GM12878 (cell line): ENCODE results near the gene RAB7B. TPM values are rescaled to one million over a fixed set of nuclear protein-coding genes. Genes with fewer than 3 reads are reported as not detected.

Experiments used
- ATAC-seq: fragments of 200-7000 bp; cut with Tn5 transposase; 3 replicates; pipeline ENCODE4 v1.9.1; 2020; ENCODE audit warnings: mild to moderate bottlenecking, moderate library complexity
- BruUV-seq: library from RNA; stranded (reverse); fragments of 400-500 nt; replicated peaks from 2 replicates; lab custom pipeline; 2021; lab: Mats Ljungman, UMichigan
- CTCF ChIA-PET: fragments of 300-600 bp; sonication (Branson Sonifier 250); formaldehyde crosslinking; extraction: SDS; loops from one replicate; lab custom pipeline; 2021; ENCODE audit warnings: inconsistent platforms; lab: Yijun Ruan, JAX
- POLR2A ChIA-PET: fragments of 350-600 bp; formaldehyde crosslinking; extraction: SDS; loops from one replicate; lab custom pipeline; 2021; ENCODE audit warnings: inconsistent platforms; lab: Charles Lee
- RAD21 ChIA-PET: fragments of 300-600 bp; sonication (Branson Sonifier 250); formaldehyde crosslinking; loops from one replicate; lab custom pipeline; 2023; ENCODE audit warnings: antibody characterized with exemption; ENCODE audit not compliant: unreplicated experiment; lab: Charles Lee
- SMC1A ChIA-PET: fragments of 300-600 bp; sonication (Branson Sonifier 250); formaldehyde crosslinking; loops from one replicate; lab custom pipeline; 2023; ENCODE audit not compliant: unreplicated experiment, uncharacterized antibody; lab: Charles Lee
- DNase-seq: peaks from one replicate; pipeline ENCODE4 v3.0.0-alpha.2; 2011; ENCODE audit warnings: low read depth, low spot score
- FAIRE-seq: peaks from 3 replicates; lab custom pipeline; 2011; peaks lifted over from hg19 to GRCh38; lab: Jason Lieb, UNC
- H2AFZ ChIP-seq: 2 replicates; pipeline ENCODE4 v1.6.0; 2011; ENCODE audit warnings: low read depth, low read length, control low read depth; ENCODE audit not compliant: control insufficient read depth
- H3K27ac ChIP-seq: 2 replicates; pipeline ENCODE4 v1.5.1; 2011; ENCODE audit warnings: control low read depth; ENCODE audit not compliant: control insufficient read depth, insufficient read depth
- H3K27me3 ChIP-seq, 2 experiments: replicated peaks in 1 of 2; 2 replicates each; pipeline versions ENCODE4 v1.6.0 to v1.6.1; 2011; ENCODE audit warnings: low read length in 1 of 2; ENCODE audit not compliant: control insufficient read depth in 2 of 2, insufficient read depth in 2 of 2
- H3K36me3 ChIP-seq, 2 experiments: 2 replicates each; pipeline ENCODE4 v1.5.1; 2011; ENCODE audit warnings: low read length in 1 of 2; ENCODE audit not compliant: control insufficient read depth in 2 of 2, insufficient read depth in 2 of 2
- H3K4me1 ChIP-seq: 2 replicates; pipeline ENCODE4 v1.6.1; 2011; ENCODE audit warnings: mild to moderate bottlenecking, low read length, moderate library complexity, mixed read lengths; ENCODE audit not compliant: control insufficient read depth, insufficient read depth
- H3K4me2 ChIP-seq: 2 replicates; pipeline ENCODE4 v1.6.0; 2011; ENCODE audit warnings: control low read depth; ENCODE audit not compliant: control insufficient read depth, insufficient read depth
- H3K4me3 ChIP-seq: fragments of 200-600 bp; sonication (generic); 2 replicates; pipeline ENCODE4 v1.5.1; 2016
- H3K79me2 ChIP-seq: 2 replicates; pipeline ENCODE4 v1.6.0; 2011; ENCODE audit warnings: low read length; ENCODE audit not compliant: control insufficient read depth, insufficient read depth
- H3K9ac ChIP-seq: 2 replicates; pipeline ENCODE4 v1.8.0; 2011; ENCODE audit warnings: low read length, control low read depth, mixed read lengths; ENCODE audit not compliant: control insufficient read depth, insufficient read depth
- H3K9me3 ChIP-seq: replicated peaks from 3 replicates; pipeline ENCODE4 v1.5.1; 2011; ENCODE audit warnings: mild to moderate bottlenecking, low read length; ENCODE audit not compliant: control insufficient read depth, insufficient read depth
- H4K20me1 ChIP-seq: 2 replicates; pipeline ENCODE4 v1.6.0; 2011; ENCODE audit not compliant: control insufficient read depth, insufficient read depth
- EP300 ChIP-seq, 2 experiments: fragments of 150-350 bp in 1 of 2; IDR thresholded peaks; 2 replicates each; pipeline ENCODE4 v1.6.1; 2011 to 2012; ENCODE audit warnings: low read depth in 2 of 2, low read length in 2 of 2, borderline replicate concordance in 1 of 2, improper control_type of control experiment in 1 of 2, inconsistent platforms in 1 of 2; ENCODE audit not compliant: control insufficient read depth in 1 of 2
- GABPA ChIP-seq: IDR thresholded peaks from 2 replicates; pipeline ENCODE4 v1.6.1; 2014; ENCODE audit warnings: antibody characterized with exemption, low read depth, mild to moderate bottlenecking, inconsistent platforms
- HCFC1 ChIP-seq: fragments of 150-350 bp; IDR thresholded peaks from 2 replicates; pipeline ENCODE4 v1.6.1; 2014; ENCODE audit warnings: low read length
- RUNX3 ChIP-seq: IDR thresholded peaks from 2 replicates; pipeline ENCODE4 v1.6.1; 2012; ENCODE audit warnings: low read length, inconsistent platforms
- SPI1 ChIP-seq: IDR thresholded peaks from 2 replicates; pipeline ENCODE4 v1.6.1; 2011; ENCODE audit warnings: low read depth, mild to moderate bottlenecking, low read length, moderate library complexity, borderline replicate concordance; ENCODE audit not compliant: insufficient read depth
- YY1 ChIP-seq: IDR thresholded peaks from 2 replicates; pipeline ENCODE4 v1.6.1; 2011; ENCODE audit warnings: low read depth, mild to moderate bottlenecking, low read length
- ZNF24 ChIP-seq: fragments of 450-650 bp; IDR thresholded peaks from 2 replicates; pipeline ENCODE4 v1.6.1; 2017; ENCODE audit warnings: antibody characterized with exemption, mild to moderate bottlenecking
- WGBS: methylation state at CpG from one replicate; pipeline ENCODE4 v1.1.6; 2016; ENCODE audit warnings: low lambda C conversion rate; ENCODE audit not compliant: insufficient replicate concordance, insufficient coverage; ENCODE audit errors: missing lambda C conversion rate; 5-methylcytosine and 5-hydroxymethylcytosine counted together
- in situ Hi-C: fragments of 300-500 bp; cut with MboI; formaldehyde crosslinking; loops from 9 replicates; pipeline ENCODE4 v1.14.3; 2018; ENCODE audit warnings: mixed read lengths
- intact Hi-C: fragments of 100-400 bp; cut with micrococcal nuclease; formaldehyde crosslinking; loops from one replicate; pipeline ENCODE4 v1.14.2; 2022; ENCODE audit not compliant: unreplicated experiment
- polyA plus RNA-seq, 11 experiments: library from polyadenylated mRNA; depleted of rRNA in 4 of 11; unstranded in 6 of 11; stranded (reverse) in 5 of 11; fragments of >200 nt; fragmentation: Nextera tagmentation in 4 of 11; fragmentation: Illumina TruSeq in 1 of 11; extraction: Ambion mirVana in 4 of 11; extraction: Trizol in 1 of 11; gene quantifications; 1 replicate in 1 of 11; 2 replicates in 10 of 11; pipeline versions ENCODE4 v1.2.1 to v1.2.3, GENCODE V29; 2011 to 2016; ENCODE audit warnings: inconsistent platforms in 2 of 11, missing spikeins in 2 of 11, low read depth in 1 of 11
- total RNA-seq, 4 experiments: library from RNA; depleted of rRNA in 3 of 4; stranded (reverse); fragments of >200 nt in 3 of 4; fragmentation: Illumina TruSeq in 1 of 4; extraction: Trizol in 1 of 4; gene quantifications; 2 replicates each; pipeline versions ENCODE4 v1.2.1 to v1.2.3, GENCODE V29; 2013 to 2021

Gene RAB7B
- total and polyA plus RNA-seq, 10 of the 15 experiments (the other 5 are each of a cell fraction or from before 2014, with no cell fraction given), result 0.09 TPM; not detected in 9

- TF ChIP-seq YY1 (no peak), GABPA (no peak), EP300 (IDR thresholded peaks at IDR 0.05; ENCODE audit: borderline replicate concordance in 1 of 2, control insufficient read depth in 1 of 2, low read depth in 2 of 2, low read length in 2 of 2) (no peak), HCFC1 (no peak)
These were observed 37.1 kb upstream of the RAB7B start (continued) for GRCh38 chr1:206040328-206040727.

DNA sequence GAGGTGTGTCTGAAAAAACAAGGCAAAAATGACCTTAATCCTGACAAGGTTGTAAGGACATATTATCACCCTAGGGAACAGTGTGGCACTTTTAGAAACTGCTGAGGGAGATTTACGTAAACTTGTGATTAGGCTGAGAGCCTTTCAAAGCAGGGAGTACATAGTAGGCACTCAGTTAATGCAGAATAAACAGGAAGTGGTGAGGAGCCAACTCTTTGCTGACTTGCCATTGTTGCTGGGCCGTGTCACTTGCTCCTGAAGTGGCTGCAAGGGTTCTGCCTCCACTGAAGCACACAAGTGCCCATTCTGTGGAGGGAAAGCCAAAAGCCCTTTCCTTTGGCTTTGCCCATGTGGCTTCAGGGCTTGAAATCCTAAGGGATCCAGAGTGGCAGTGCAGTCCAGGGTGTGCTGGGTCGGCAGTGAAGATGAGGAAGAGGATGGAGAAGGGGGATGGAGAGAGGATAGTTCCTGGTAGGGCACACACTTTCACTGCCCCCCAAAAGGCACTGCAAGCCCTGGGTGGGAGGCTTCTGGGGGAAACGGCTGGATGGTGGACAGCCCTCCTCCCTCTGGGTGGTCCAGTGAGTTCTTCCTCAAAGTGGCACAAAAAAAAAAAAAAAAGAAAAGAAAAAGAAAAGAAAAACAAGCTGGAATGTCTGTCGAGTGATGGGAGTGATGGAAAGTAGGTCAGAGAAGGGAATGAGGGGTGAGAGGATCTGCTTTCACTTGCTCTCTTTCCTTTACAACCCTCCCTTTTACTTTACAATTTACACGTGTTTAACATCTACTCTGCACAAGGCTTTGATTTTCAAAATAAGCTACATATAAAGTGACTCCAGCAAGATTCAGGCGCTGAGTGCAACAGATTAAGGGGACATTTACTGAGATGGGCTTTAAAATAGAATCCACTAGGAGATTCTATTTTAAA lies 36.1 kb upstream of the RAB7B start:
- H3K27ac ChIP-seq, result peak overlapping the region; percentile 34; the same call in 1 of the 2 replicates
- RAD21 ChIA-PET, result interaction anchor here (1.0 to 2.3 kb wide), 3 partner anchors 9 to 67 kb away, joined by 3 to 13 read pairs (median 7); no protein-coding TSS in a partner anchor
- H3K9ac ChIP-seq, result no peak overlapping the region
- no peaks in the 10 kb centered on the region for H4K20me1 ChIP-seq
- BruUV-seq, result no TSS peak
- SMC1A ChIA-PET, result interaction anchor here (0.6 to 3.6 kb wide), 6 partner anchors 9 to 66 kb away, joined by 4 to 19 read pairs (median 6); no protein-coding TSS in a partner anchor
- in situ Hi-C loops, result no loop called here
- 0 out of 2 replicates have a peak, but pooled peaks have one; percentile 20 for TF ChIP-seq RUNX3
- no peak for TF ChIP-seq ZNF24
- TF ChIP-seq SPI1, result peak; percentile 46; the same call in 1 of the 2 replicates
- H2AFZ ChIP-seq, result peak overlapping the region; percentile 11
- no peaks in the 10 kb centered on the region; a peak in 1 of 4 replicates for H3K27me3 ChIP-seq
- CTCF ChIA-PET, result interaction anchor here (0.7 to 3.0 kb wide), 5 partner anchors 9 to 249 kb away, joined by 3 to 20 read pairs (median 4); no protein-coding TSS in a partner anchor
- peak overlapping the region; percentile 19 for H3K4me2 ChIP-seq
- DNase-seq, result no peak
- H3K36me3 ChIP-seq, result no peaks in the 10 kb centered on the region; a peak in 1 of 4 replicates
- peaks cover 54% of the 10 kb centered on the region for H3K4me1 ChIP-seq
- 31% methylated on average over 7 of the region's 7 CpGs for WGBS
- peak; percentile 22; the same call in 1 of the 3 replicates for ATAC-seq
- no peaks in the 10 kb centered on the region for H3K9me3 ChIP-seq
- POLR2A ChIA-PET, result interaction anchor here (0.6 to 0.7 kb wide), 2 partner anchors 11 to 34 kb away, joined by 3 to 4 read pairs; no protein-coding TSS in a partner anchor
- intact Hi-C loops, result no loop called here
- H3K4me3 ChIP-seq, result 0 out of 2 replicates have a peak overlapping the region, but pooled peaks have one; percentile 12
- H3K79me2 ChIP-seq, result peaks cover 15% of the 10 kb centered on the region
- FAIRE-seq, result peak; percentile 57
